ENCODE measurements around the gene RABAC1. TPM values are rescaled to one million over a fixed set of nuclear protein-coding genes. Genes with fewer than 3 reads are reported as not detected.

Gene RABAC1
- total and polyA plus RNA-seq, 2 of the 8 experiments (the other 6 are each of a cell fraction or from before 2014, with no cell fraction given): 124 to 439 TPM

DNA sequence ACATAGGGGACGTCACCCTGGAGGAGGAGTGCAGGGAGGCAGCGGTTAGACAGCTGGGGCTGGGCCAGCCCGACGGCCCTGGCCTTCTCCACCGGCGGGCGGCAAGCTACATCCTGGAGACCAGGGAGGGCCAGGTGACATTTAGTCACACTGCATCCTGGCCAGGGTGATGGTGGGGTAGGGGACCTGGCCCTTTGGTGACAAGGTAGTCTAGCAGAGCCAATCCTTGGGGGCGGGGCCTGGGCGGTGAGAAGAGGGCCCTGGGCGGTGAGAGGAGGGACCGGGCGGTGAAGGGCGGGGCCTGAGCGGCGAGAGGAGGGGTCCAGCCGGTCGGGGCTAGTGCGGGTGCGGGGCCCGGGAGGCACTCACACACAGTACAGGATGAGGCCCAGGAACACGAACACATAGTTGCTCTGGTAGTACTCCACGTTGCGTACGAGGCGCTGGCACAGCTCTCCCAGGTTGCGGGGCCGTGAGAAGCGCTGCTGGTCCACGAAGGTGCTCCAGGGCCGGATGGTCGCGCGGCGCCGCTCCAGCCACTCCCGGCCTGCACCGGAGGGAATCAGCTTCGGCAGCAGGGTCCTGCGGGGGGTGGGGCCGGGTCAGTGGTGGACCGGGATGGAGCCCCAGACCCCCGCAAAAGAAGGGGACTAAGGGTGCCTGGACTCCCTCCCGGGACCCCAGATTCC is 610 bp downstream of the RABAC1 start (continued):
- TF ChIP-seq HDAC2 (IDR thresholded peaks at IDR 0.05; ENCODE audit: borderline replicate concordance in 1 of 2, low read depth in 2 of 2, low read length in 2 of 2): no peak
- no peak for TF ChIP-seq RBBP5 (IDR thresholded peaks at IDR 0.05; ENCODE audit: borderline replicate concordance, low read depth, low read length)
- peak; percentile 69 for TF ChIP-seq ASH2L (IDR thresholded peaks at IDR 0.05; ENCODE audit: low read length)
- no peak for TF ChIP-seq SRF (IDR thresholded peaks at IDR 0.05; ENCODE audit: low read depth, low read length)
- TF ChIP-seq CTBP2 (IDR thresholded peaks at IDR 0.05; ENCODE audit: borderline replicate concordance, insufficient read depth, insufficient read length, low read length): no peak
- no peak for TF ChIP-seq GTF2F1 (IDR thresholded peaks at IDR 0.05; ENCODE audit: borderline replicate concordance, low read depth, low read length)
- no peak for TF ChIP-seq KDM1A (IDR thresholded peaks at IDR 0.05; ENCODE audit: borderline replicate concordance, low read length)
- TF ChIP-seq KDM5A (IDR thresholded peaks at IDR 0.05; ENCODE audit: low read length): 0 out of 2 replicates have a peak, but pooled peaks have one; percentile 24
- TF ChIP-seq KDM4A (IDR thresholded peaks at IDR 0.05; ENCODE audit: low read depth, low read length, severe bottlenecking): no peak
- no peak for TF ChIP-seq EZH2 (IDR thresholded peaks at IDR 0.05; ENCODE audit: low read depth, low read length, severe bottlenecking)
- no peak for TF ChIP-seq GABPA (IDR thresholded peaks at IDR 0.05; ENCODE audit: borderline replicate concordance, insufficient read depth, low read length)
- no peak for TF ChIP-seq FOSL1 (IDR thresholded peaks at IDR 0.05; ENCODE audit: insufficient read depth, low read depth, low read length)
- TF ChIP-seq TEAD4 (IDR thresholded peaks at IDR 0.05; ENCODE audit: low read depth, low read length): no peak
- peak in 1 of 2 experiments; percentile 71; a peak in 2 of 3 replicates for TF ChIP-seq POLR2A (IDR thresholded peaks at IDR 0.05; ENCODE audit: control extremely low read depth in 1 of 2, low read depth in 2 of 2, low read length in 2 of 2)
- TF ChIP-seq, protein P1, sequence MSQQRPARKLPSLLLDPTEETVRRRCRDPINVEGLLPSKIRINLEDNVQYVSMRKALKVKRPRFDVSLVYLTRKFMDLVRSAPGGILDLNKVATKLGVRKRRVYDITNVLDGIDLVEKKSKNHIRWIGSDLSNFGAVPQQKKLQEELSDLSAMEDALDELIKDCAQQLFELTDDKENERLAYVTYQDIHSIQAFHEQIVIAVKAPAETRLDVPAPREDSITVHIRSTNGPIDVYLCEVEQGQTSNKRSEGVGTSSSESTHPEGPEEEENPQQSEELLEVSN (IDR thresholded peaks at IDR 0.05): no peak
- TF ChIP-seq SIRT6 (IDR thresholded peaks at IDR 0.05; ENCODE audit: low read length): no peak
- TF ChIP-seq HDAC6 (IDR thresholded peaks at IDR 0.05; ENCODE audit: low read depth, low read length): no peak
- TF ChIP-seq CBX8 (IDR thresholded peaks at IDR 0.05; ENCODE audit: borderline replicate concordance, low read depth, low read length): no peak
- no peak for TF ChIP-seq RXRA (IDR thresholded peaks at IDR 0.05; ENCODE audit: insufficient read depth, low read depth, low read length)
- TF ChIP-seq SIN3A (conservative IDR thresholded peaks at IDR 0.05 in 1 of 2, IDR thresholded peaks at IDR 0.05 in 1 of 2; ENCODE audit: low read depth in 1 of 2, low read length in 2 of 2): no peak; a peak in 1 of 4 replicates
- TF ChIP-seq CREB1 (IDR thresholded peaks at IDR 0.05): no peak
- TF ChIP-seq TCF12 (IDR thresholded peaks at IDR 0.05; ENCODE audit: low read depth, low read length): no peak
- TF ChIP-seq SAP30 (IDR thresholded peaks at IDR 0.05; ENCODE audit: insufficient read depth, insufficient replicate concordance, low read length): no peak
- TF ChIP-seq EGR1 (IDR thresholded peaks at IDR 0.05; ENCODE audit: borderline replicate concordance, low read depth, low read length): no peak

Data from H1 (cell line).